ENCODE measurements around the gene STK17A.

Gene STK17A

GRCh38 chr7:43582503-43583423 is at the start of gene STK17A:
Gene STK17A (plus strand): TSS chr7:43583108. CDS start chr7:43583244, 136 bp downstream.
- peak; percentile 95 for DNase-seq

- DNase-seq, result no peak
Measured at GRCh38 chr7:43533801-43534479, 49.0 kb upstream of the STK17A start.

DNA sequence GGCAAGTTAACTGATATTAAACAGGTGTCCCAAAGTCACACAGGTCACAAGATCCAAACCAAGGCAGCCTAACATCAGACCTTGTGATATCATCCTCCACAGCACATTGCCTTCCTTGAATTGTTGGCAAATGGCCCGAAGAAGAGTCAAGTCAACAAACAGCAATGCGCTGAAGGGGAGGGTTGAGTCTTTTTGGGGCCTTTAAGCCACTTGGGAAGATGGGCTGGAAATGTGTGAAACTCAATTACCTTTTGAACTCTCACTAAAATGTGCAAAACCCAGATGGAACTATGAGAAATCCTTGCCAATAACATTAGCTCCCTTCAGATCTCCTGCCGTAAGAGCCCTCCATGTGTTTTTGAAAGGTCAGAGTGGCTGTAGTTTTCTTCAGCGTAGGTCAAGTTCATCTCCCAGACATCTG is 47.9 kb upstream of the STK17A start:
- no peak for DNase-seq

GRCh38 chr7:43535810-43536585 is 46.9 kb upstream of the STK17A start:
- no peak for DNase-seq

GRCh38 chr7:43536773-43537172 is 46.1 kb upstream of the STK17A start:
- DNase-seq, result no peak

GRCh38 chr7:43537765-43538403 is 45.0 kb upstream of the STK17A start:
- DNase-seq, result no peak

GRCh38 chr7:43538404-43538771 is 44.5 kb upstream of the STK17A start:
- no peak for DNase-seq

DNA sequence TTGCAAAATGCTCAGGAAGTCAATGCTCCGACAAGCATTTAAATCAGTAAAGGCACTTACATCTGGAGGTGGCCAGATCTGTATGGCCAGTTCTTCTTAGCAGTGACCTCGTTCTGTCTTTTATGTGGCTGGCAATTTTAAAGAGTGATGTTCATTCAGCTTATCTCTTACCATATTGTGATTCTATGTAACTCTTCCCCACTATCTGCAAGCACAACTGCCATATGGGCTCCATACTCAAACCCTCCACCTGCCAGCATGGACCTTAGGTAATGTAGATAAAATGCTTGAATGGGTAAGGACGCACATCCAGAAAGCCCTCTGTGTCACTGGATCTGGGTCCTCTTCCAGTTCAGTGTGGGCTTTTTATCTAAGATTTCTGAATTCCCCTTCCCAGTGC is 42.4 kb upstream of the STK17A start:
- DNase-seq, result no peak

- no peak for DNase-seq
Measured at GRCh38 chr7:43542716-43543115, 40.2 kb upstream of the STK17A start.

GRCh38 chr7:43546231-43546630 is 36.7 kb upstream of the STK17A start:
- no peak for DNase-seq

DNA sequence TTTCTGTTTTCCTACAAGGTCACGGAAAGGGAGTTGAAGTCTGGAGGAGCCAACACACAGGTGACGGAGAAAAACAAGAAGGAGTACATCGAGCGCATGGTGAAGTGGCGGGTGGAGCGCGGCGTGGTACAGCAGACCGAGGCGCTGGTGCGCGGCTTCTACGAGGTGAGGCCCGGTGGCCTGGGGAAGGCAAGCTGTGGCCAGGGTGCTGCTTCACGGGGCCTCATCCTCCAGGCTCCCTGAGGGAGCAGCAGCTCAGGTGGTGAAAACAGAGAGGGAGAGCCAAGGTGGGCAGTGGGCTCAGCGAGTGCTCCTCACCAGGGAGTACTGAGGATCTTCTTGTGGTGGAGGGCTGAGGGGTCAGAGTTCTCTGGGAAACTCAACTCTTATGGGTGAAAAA is 32.5 kb upstream of the STK17A start:
- DNase-seq, result no peak

GRCh38 chr7:43552122-43552521 is 30.8 kb upstream of the STK17A start:
- no peak for DNase-seq

DNA sequence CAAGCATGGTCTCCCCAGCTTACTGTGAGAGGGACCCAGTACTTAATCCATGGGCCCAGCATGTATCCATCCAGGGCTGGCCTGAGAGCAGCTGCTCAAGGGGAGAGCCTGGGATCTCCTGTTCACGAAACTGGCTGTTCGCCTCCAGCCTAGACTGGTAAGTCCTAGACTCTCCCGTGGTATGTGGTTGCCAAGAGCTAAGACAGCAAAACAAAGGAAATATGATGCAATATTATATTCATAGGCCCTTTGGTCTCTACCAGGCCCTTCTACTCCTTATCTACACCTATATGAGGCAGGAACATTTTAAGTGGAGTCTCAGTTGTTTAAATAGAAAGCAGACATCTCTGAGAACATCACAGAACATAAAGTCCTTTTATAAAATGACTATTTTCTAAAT is 28.9 kb upstream of the STK17A start:
- no peak for DNase-seq

DNA sequence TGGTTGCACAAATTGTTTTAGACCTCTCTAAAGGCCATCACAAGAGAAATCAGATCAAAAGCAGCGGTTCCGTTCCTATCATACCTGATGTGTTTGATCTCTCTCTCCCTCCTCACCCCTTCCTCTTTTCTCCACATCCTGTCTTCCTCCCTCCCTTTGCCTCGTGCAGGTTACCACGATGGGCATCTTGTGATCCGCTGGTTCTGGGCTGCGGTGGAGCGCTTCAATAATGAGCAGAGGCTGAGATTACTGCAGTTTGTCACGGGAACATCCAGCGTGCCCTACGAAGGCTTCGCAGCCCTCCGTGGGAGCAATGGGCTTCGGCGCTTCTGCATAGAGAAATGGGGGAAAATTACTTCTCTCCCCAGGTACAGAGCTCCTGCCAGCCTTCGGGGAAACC is 28.5 kb upstream of the STK17A start:
- peak; percentile 3 for DNase-seq

DNA sequence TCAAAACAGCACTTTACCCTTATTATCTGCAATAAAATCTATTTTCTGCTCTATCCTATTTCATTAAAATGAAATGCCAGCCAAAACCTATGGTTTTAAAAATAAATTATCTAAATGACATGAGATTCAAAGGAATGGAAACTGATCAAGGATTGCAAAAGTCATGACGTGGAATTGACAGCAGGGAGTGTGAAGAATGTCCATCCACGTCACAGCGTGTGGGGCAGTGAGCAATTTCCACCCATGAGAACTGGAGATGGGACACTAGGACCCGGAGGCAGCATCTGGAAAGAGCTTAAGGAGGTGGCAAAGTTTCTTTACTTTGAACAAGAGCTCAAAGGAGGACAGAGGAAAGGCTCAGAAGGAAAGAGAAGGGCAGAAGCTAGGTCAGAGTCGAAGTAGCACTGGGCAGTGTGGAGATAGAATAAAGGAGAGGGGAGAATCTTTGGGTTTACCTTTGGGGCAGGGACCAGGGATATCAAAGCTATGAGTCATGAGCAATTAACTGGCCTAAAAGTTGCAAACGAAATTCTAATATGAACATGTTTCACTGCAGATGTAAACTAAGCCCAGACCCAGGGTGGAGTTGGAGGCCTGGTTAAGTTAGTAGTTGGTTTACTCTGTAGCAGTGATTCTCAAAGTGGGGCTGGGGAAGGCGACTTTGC is 24.9 kb upstream of the STK17A start:
- DNase-seq, result no peak

DNA sequence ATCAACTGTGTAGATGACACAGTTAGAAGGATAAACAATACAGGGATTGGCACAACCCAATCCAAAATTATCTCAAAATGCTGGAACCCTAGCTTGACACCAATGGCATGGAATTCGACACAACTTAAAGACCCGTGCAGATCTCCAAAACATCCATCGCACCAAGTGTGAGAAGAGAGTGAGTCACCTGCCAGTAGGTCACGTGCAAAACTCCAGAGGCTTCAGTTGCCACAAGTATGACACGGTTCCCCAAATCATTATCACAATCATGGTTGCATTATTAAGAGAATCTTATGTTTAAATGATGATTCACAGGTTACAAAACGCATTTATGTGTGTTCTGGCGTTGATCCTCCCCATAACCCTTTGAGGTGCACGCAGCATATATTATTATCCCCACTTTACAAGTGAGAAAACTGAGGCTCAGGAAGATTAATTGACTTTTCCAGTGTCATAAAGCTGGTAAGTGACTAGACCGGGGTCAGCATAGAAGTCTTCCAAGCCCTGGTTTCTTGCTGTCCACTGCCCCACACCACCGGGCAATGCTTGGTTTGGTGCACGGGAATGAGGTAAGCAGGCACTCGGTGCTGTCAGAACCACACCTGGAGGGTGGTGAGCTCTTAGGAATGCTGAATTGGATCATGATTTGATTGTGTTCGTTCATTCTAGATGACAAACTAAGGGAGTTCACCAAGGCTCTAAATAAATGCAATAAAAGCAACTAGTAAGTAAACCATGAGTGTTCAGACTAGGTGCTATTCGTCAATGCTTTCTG is 23.6 kb upstream of the STK17A start:
- no peak for DNase-seq

DNA sequence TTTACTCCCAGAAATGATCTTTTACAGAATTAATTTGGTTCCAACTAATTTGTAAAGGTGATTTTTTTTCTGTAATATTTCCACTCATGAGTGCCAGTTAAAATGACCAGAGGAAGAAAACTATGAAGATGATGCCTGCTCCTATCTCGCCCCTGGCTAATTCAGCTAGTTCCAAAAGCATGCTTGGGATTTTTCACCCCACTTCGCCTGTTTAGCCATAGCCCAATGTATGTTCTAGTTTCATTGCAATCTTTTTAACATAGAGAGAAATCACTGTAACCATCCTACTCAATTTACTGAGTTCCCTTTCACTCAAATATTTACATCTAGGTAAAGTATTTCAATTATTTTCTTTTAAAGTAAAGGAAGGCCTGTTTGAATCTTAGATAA is 23.0 kb upstream of the STK17A start:
- no peak for DNase-seq

DNA sequence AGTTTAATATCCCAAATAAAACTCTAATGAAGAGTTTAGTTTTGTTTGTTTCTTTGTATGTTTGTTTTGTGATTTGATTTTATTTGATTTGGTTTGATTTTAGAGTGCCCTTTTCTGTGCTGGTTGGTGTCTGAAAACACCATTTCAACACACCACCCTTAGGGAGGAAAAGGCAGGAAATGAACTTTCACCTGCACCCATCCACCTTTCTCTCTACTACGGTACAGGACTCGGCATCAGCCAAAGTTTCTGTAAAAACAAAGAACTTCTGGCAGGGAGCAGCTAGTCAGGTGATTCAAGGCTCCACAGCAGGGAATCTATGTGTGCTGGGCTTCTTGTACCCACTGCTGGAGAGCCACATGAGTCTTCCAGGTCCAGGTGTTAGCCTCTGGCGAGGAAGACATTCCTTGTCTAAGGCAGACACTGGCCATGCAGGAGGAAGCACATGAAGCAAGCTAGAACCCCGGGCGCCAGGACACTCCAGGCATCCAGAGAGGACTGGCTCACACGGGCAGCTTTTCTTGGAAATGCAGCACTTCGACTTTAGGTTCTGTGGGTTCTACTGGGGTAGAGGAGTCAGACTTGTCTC is 22.1 kb upstream of the STK17A start:
- no peak for DNase-seq

GRCh38 chr7:43562383-43562782 is 20.5 kb upstream of the STK17A start:
- no peak for DNase-seq

DNA sequence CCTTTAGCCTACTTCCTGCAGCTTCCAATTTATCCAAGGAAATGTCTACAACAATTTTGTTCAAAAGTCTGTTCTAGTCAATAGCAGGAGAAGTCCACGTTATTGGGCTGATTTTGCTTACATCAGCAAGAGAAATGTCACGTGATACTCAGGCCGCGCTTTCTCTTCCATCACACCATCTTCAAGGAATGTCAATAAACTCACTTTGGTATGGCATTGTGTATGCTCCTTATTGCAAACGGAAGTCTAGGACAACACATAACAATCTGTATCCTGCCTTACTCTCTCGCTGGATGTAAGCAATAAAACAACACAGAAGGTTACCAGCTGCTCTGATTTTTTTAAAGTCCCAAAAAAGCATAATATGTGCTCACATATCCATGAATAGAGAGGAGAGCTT is 17.1 kb upstream of the STK17A start:
- no peak for DNase-seq

- DNase-seq, result no peak
Measured at GRCh38 chr7:43568529-43568928, 14.4 kb upstream of the STK17A start.

All from CD4-positive, alpha-beta T cell treated with Interleukin-4 for 4 hours (primary cell).